PC-9 (cell line): ENCODE results near the gene MAP3K8. TPM values are rescaled to one million over a fixed set of nuclear protein-coding genes. Genes with fewer than 3 reads are reported as not detected.
"Not testable (repeated sequence)": the region's sequence is repeated elsewhere in the genome, so short reads cannot be mapped to it uniquely, and the experiment has no call there.

Experiments used
- BruUV-seq: library from RNA; stranded (reverse); fragments of 400-500 nt; replicated peaks from 2 replicates; lab custom pipeline; 2021; lab: Mats Ljungman, UMichigan
- CTCF ChIA-PET: fragments of 300-600 bp; sonication (Branson Sonifier 250); formaldehyde crosslinking; loops from one replicate; lab custom pipeline; 2022; ENCODE audit warnings: antibody characterized with exemption; lab: Charles Lee
- POLR2A ChIA-PET: fragments of 300-600 bp; sonication (Branson Sonifier 250); formaldehyde crosslinking; loops from one replicate; lab custom pipeline; 2022; ENCODE audit warnings: antibody characterized with exemption; ENCODE audit not compliant: unreplicated experiment; lab: Charles Lee
- DNase-seq, 2 experiments: peaks; one replicate each; pipeline versions ENCODE4 v3.0.0 to v3.0.0-alpha.2; 2015 to 2022; ENCODE audit warnings: mixed read lengths in 1 of 2
- H2AFZ ChIP-seq: fragments of 200-600 bp; sonication (generic); 2 replicates; pipeline ENCODE4 v1.8.1; 2017; ENCODE audit warnings: antibody characterized with exemption
- H3F3A ChIP-seq: fragments of 200-600 bp; sonication (generic); 2 replicates; pipeline ENCODE4 v1.8.1; 2017; ENCODE audit warnings: antibody characterized with exemption, mild to moderate bottlenecking, low read depth; ENCODE audit not compliant: insufficient read depth
- H3K27ac ChIP-seq: fragments of 200-600 bp; sonication (generic); 2 replicates; pipeline ENCODE4 v1.6.1; 2016; ENCODE audit warnings: mixed run types
- H3K27me3 ChIP-seq: fragments of 200-600 bp; sonication (generic); 2 replicates; pipeline ENCODE4 v1.6.1; 2016; ENCODE audit warnings: low read depth, mixed run types; ENCODE audit not compliant: insufficient read depth
- H3K36me3 ChIP-seq: fragments of 200-600 bp; sonication (generic); 2 replicates; pipeline ENCODE4 v1.6.1; 2016; ENCODE audit warnings: low read depth, mixed run types
- H3K4me1 ChIP-seq: fragments of 200-600 bp; sonication (generic); replicated peaks from 2 replicates; pipeline ENCODE4 v1.6.1; 2016; ENCODE audit warnings: mixed run types; ENCODE audit not compliant: insufficient read depth
- H3K4me2 ChIP-seq: fragments of 200-600 bp; sonication (generic); 2 replicates; pipeline ENCODE4 v1.6.1; 2017; ENCODE audit warnings: mixed run types
- H3K4me3 ChIP-seq: fragments of 200-600 bp; sonication (generic); 2 replicates; pipeline ENCODE4 v1.6.1; 2016; ENCODE audit warnings: mixed run types
- H3K79me2 ChIP-seq: fragments of 200-600 bp; sonication (generic); 2 replicates; pipeline ENCODE4 v1.6.1; 2017; ENCODE audit warnings: low read depth, mixed run types
- H3K9me2 ChIP-seq: fragments of 200-600 bp; sonication (generic); 2 replicates; pipeline ENCODE4 v1.8.1; 2017; ENCODE audit warnings: mild to moderate bottlenecking; ENCODE audit not compliant: insufficient read depth
- H3K9me3 ChIP-seq: fragments of 200-600 bp; sonication (generic); 2 replicates; pipeline ENCODE4 v1.8.1; 2016; ENCODE audit warnings: low read depth; ENCODE audit not compliant: insufficient read depth
- H4K20me1 ChIP-seq: fragments of 200-600 bp; sonication (generic); 2 replicates; pipeline ENCODE4 v1.8.1; 2017; ENCODE audit not compliant: insufficient read depth
- CTCF ChIP-seq: fragments of 200-600 bp; sonication (generic); conservative IDR thresholded peaks from 2 replicates; pipeline ENCODE4 v1.6.1; 2017; ENCODE audit warnings: mixed run types, antibody characterized with exemption, mild to moderate bottlenecking, moderate library complexity
- EZH2 ChIP-seq: fragments of 200-600 bp; sonication (generic); IDR thresholded peaks from 2 replicates; pipeline ENCODE4 v1.8.0; 2017; ENCODE audit warnings: antibody characterized with exemption, low read depth
- intact Hi-C: fragments of 100-400 bp; cut with micrococcal nuclease; formaldehyde crosslinking; loops from one replicate; pipeline ENCODE4 v1.10.0; 2022; ENCODE audit not compliant: unreplicated experiment
- total RNA-seq: library from RNA; stranded (reverse); gene quantifications from 2 replicates; pipeline ENCODE4 v1.2.3, GENCODE V29; 2021

Gene MAP3K8
- total RNA-seq, 1 experiment from 2014 or later, result 14.3 TPM

- POLR2A ChIA-PET, result no interaction called here
- H3K27ac ChIP-seq, result no peak overlapping the region
- CTCF ChIA-PET, result no interaction called here
These were observed 32.5 kb downstream of the MAP3K8 start for GRCh38 chr10:30466445-30466844.

GRCh38 chr10:30467651-30468338, 33.8 kb downstream of the MAP3K8 start:
- Histone ChIP-seq H3K9me2 (no peaks in the 10 kb centered on the region), H2AFZ (no peak overlapping the region), H4K20me1 (no peaks in the 10 kb centered on the region), H3K27me3 (no peaks in the 10 kb centered on the region), H3K79me2 (no peaks in the 10 kb centered on the region), H3F3A (no peaks in the 10 kb centered on the region), H3K4me3 (no peak overlapping the region), H3K9me3 (no peaks in the 10 kb centered on the region), H3K4me1 (no peaks in the 10 kb centered on the region), H3K36me3 (no peaks in the 10 kb centered on the region), H3K4me2 (no peak overlapping the region), H3K27ac (no peak overlapping the region)
- no peak for TF ChIP-seq CTCF
- intact Hi-C loops, result no loop called here
- no TSS peak for BruUV-seq
- DNase-seq, result no peak
- ChIA-PET POLR2A (no interaction called here), CTCF (no interaction called here)

More at GRCh38 chr10:30466445-30466844, 32.5 kb downstream of the MAP3K8 start:
- no peak for TF ChIP-seq CTCF
- Histone ChIP-seq H3K27me3 (no peaks in the 10 kb centered on the region), H2AFZ (no peak overlapping the region), H3K36me3 (no peaks in the 10 kb centered on the region), H3K4me3 (no peak overlapping the region), H3K79me2 (no peaks in the 10 kb centered on the region), H3K4me1 (no peaks in the 10 kb centered on the region), H3F3A (no peaks in the 10 kb centered on the region), H3K4me2 (no peak overlapping the region), H4K20me1 (no peaks in the 10 kb centered on the region), H3K9me2 (no peaks in the 10 kb centered on the region), H3K9me3 (no peaks in the 10 kb centered on the region)
- BruUV-seq, result no TSS peak
- no peak for DNase-seq
- intact Hi-C loops, result no loop called here

GRCh38 chr10:30472414-30473155, 38.6 kb downstream of the MAP3K8 start:
- no peaks in the 10 kb centered on the region for H4K20me1 ChIP-seq
- no TSS peak for BruUV-seq
- H3K79me2 ChIP-seq, result no peaks in the 10 kb centered on the region
- TF ChIP-seq CTCF (no peak), EZH2 (no peak)
- H3F3A ChIP-seq, result no peaks in the 10 kb centered on the region
- no peak for DNase-seq
- no peaks in the 10 kb centered on the region for H3K9me2 ChIP-seq
- H3K27ac ChIP-seq, result no peak overlapping the region
- no peak overlapping the region for H2AFZ ChIP-seq
- no peaks in the 10 kb centered on the region for H3K27me3 ChIP-seq
- H3K4me3 ChIP-seq, result no peak overlapping the region
- ChIA-PET CTCF (interaction anchor here (0.6 kb wide), 1 partner anchor 9 kb away, joined by 14 read pairs; no protein-coding TSS in a partner anchor), POLR2A (interaction anchor here (0.6 to 0.7 kb wide), 2 partner anchors 94 to 169 kb away, joined by 3 to 7 read pairs; no protein-coding TSS in a partner anchor)
- intact Hi-C loops, result no loop called here
- no peaks in the 10 kb centered on the region for H3K4me1 ChIP-seq
- no peaks in the 10 kb centered on the region for H3K36me3 ChIP-seq
- no peaks in the 10 kb centered on the region for H3K9me3 ChIP-seq
- H3K4me2 ChIP-seq, result no peak overlapping the region

- DNase-seq, intact Hi-C loops, H3K9me2 ChIP-seq, H4K20me1 ChIP-seq, H3K79me2 ChIP-seq, H2AFZ ChIP-seq, H3K4me1 ChIP-seq, H3K27ac ChIP-seq, H3F3A ChIP-seq, BruUV-seq, H3K36me3 ChIP-seq, H3K27me3 ChIP-seq, POLR2A ChIA-PET, H3K4me3 ChIP-seq, H3K9me3 ChIP-seq, H3K4me2 ChIP-seq: not testable (repeated sequence)
- CTCF ChIA-PET, result interaction anchor here (0.6 to 0.7 kb wide), 2 partner anchors 12 to 62 kb away, joined by 4 to 10 read pairs; no protein-coding TSS in a partner anchor
These were observed 41.5 kb downstream of the MAP3K8 start for GRCh38 chr10:30475515-30475914.
